Osteoblast (primary cell): ENCODE measurements around the gene CRY2. TPM values are rescaled to one million over a fixed set of nuclear protein-coding genes. Genes with fewer than 3 reads are reported as not detected.

Source experiments
- DNase-seq: peaks from one replicate; pipeline ENCODE4 v3.0.0; 2011; ENCODE audit warnings: low spot score, mixed read lengths; ENCODE audit not compliant: insufficient read length; ENCODE audit errors: missing footprints
- H2AFZ ChIP-seq: 2 replicates; pipeline ENCODE4 v1.6.0; 2011; ENCODE audit warnings: mild to moderate bottlenecking, low read length
- H3K27ac ChIP-seq: 2 replicates; pipeline ENCODE4 v1.5.1; 2011; ENCODE audit warnings: mild to moderate bottlenecking, low read depth, low read length, moderate library complexity
- H3K27me3 ChIP-seq: 2 replicates; pipeline ENCODE4 v1.6.0; 2012; ENCODE audit warnings: mild to moderate bottlenecking, control low read depth, inconsistent platforms, low read length, moderate library complexity; ENCODE audit not compliant: insufficient read depth
- H3K36me3 ChIP-seq: 2 replicates; pipeline ENCODE4 v1.5.1; 2011; ENCODE audit warnings: mild to moderate bottlenecking, low read length, control low read depth, moderate library complexity; ENCODE audit not compliant: insufficient read depth
- H3K4me1 ChIP-seq: 2 replicates; pipeline ENCODE4 v1.5.1; 2011; ENCODE audit warnings: mild to moderate bottlenecking, low read length, control low read depth, moderate library complexity; ENCODE audit not compliant: insufficient read depth
- H3K4me2 ChIP-seq: 2 replicates; pipeline ENCODE4 v1.6.0; 2011; ENCODE audit warnings: mild to moderate bottlenecking, low read length; ENCODE audit not compliant: insufficient read depth
- H3K4me3 ChIP-seq: fragments of 200-600 bp; sonication (generic); 3 replicates; pipeline ENCODE4 v1.5.1; 2012; ENCODE audit warnings: mild to moderate bottlenecking, low read length, inconsistent platforms; ENCODE audit not compliant: insufficient read depth
- H3K79me2 ChIP-seq: 2 replicates; pipeline ENCODE4 v1.6.0; 2012; ENCODE audit warnings: mild to moderate bottlenecking, low read length, control low read depth, inconsistent platforms; ENCODE audit not compliant: insufficient read depth
- H3K9me3 ChIP-seq: 2 replicates; pipeline ENCODE4 v1.5.1; 2011; ENCODE audit warnings: low read depth, low read length, control low read depth
- H4K20me1 ChIP-seq: 2 replicates; pipeline ENCODE4 v1.6.0; 2012; ENCODE audit warnings: mild to moderate bottlenecking, low read length, control low read depth; ENCODE audit not compliant: insufficient read depth
- total RNA-seq: library from RNA; depleted of rRNA; stranded (reverse); fragments of >200 nt; gene quantifications from 2 replicates; pipeline ENCODE4 v1.2.3, GENCODE V29; 2012
- TF ChIP-seq, protein P1 (sequence below): IDR thresholded peaks from 2 replicates; pipeline ENCODE4 v1.5.1; 2011; ENCODE audit warnings: mild to moderate bottlenecking, low read depth, low read length, moderate library complexity; ENCODE audit errors: extremely low read depth

CRY2 gene
- total RNA-seq, 1 donor: 21.0 TPM

- Histone ChIP-seq H3K36me3 (peaks cover 65% of the 10 kb centered on the region), H4K20me1 (peaks cover 15% of the 10 kb centered on the region), H2AFZ (no peak overlapping the region), H3K27me3 (no peaks in the 10 kb centered on the region), H3K9me3 (no peaks in the 10 kb centered on the region), H3K79me2 (no peaks in the 10 kb centered on the region), H3K27ac (peak overlapping the region; percentile 48), H3K4me1 (peaks cover 14% of the 10 kb centered on the region), H3K4me2 (no peak overlapping the region), H3K4me3 (no peak overlapping the region)
- DNase-seq: peak; percentile 98
- TF ChIP-seq, protein P1, sequence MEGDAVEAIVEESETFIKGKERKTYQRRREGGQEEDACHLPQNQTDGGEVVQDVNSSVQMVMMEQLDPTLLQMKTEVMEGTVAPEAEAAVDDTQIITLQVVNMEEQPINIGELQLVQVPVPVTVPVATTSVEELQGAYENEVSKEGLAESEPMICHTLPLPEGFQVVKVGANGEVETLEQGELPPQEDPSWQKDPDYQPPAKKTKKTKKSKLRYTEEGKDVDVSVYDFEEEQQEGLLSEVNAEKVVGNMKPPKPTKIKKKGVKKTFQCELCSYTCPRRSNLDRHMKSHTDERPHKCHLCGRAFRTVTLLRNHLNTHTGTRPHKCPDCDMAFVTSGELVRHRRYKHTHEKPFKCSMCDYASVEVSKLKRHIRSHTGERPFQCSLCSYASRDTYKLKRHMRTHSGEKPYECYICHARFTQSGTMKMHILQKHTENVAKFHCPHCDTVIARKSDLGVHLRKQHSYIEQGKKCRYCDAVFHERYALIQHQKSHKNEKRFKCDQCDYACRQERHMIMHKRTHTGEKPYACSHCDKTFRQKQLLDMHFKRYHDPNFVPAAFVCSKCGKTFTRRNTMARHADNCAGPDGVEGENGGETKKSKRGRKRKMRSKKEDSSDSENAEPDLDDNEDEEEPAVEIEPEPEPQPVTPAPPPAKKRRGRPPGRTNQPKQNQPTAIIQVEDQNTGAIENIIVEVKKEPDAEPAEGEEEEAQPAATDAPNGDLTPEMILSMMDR: peak; percentile 85
Measured at GRCh38 chr11:45872651-45873356, 25.5 kb downstream of the CRY2 start.

DNA sequence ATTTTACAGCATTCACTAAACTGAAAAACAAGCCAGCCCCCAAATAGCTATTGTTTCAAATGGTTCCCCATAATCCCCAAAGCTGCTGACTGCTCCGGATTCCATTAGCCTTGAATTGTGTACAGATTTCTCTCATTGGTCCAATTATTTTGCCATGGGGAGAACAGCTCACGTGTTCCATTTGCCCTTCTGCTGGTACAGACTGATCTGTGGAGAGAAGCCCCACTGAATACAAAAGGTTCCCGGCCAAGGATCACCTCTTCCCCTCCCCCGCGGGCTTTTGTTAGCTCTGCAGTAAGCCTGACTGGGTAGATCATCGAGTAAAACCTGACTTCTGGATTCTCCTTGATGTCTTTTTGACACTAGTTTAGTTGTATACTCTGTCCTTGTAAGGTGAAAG, 29.1 kb downstream of the CRY2 start:
- H3K4me2 ChIP-seq: no peak overlapping the region
- H3K9me3 ChIP-seq: no peaks in the 10 kb centered on the region
- peaks cover 23% of the 10 kb centered on the region for H4K20me1 ChIP-seq
- TF ChIP-seq, protein P1: no peak
- no peak for DNase-seq
- no peaks in the 10 kb centered on the region for H3K27me3 ChIP-seq
- peaks cover 50% of the 10 kb centered on the region for H3K36me3 ChIP-seq
- H3K4me1 ChIP-seq: peaks cover 20% of the 10 kb centered on the region
- H3K4me3 ChIP-seq: no peak overlapping the region
- H2AFZ ChIP-seq: no peak overlapping the region
- no peak overlapping the region for H3K27ac ChIP-seq
- no peaks in the 10 kb centered on the region for H3K79me2 ChIP-seq

DNA sequence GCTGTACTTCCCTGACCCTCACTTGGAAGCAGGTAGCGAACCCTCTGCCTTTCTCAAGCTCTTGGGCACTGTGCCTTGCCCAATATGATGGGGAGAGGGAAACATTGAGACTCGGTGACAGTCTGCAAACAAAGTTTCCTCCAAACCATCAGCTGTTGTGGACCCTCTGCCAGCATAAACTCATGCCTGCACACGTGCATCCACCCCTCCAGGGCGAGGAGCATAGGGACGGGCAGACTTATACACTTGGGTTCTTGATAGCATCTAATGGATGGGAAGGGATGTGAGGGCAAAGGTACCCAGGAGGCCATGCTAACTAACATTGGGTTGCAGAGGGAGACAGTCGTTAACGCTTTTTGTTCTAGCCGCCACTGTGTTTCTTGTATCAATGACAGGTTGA, 29.9 kb downstream of the CRY2 start:
- Histone ChIP-seq H4K20me1 (peaks cover 32% of the 10 kb centered on the region), H3K4me3 (no peak overlapping the region), H2AFZ (no peak overlapping the region), H3K4me2 (no peak overlapping the region), H3K4me1 (peaks cover 18% of the 10 kb centered on the region), H3K79me2 (no peaks in the 10 kb centered on the region), H3K27ac (no peak overlapping the region), H3K27me3 (no peaks in the 10 kb centered on the region), H3K36me3 (peaks cover 49% of the 10 kb centered on the region), H3K9me3 (no peaks in the 10 kb centered on the region)
- TF ChIP-seq, protein P1: no peak
- DNase-seq: no peak

- H2AFZ ChIP-seq: no peak overlapping the region
Measured at GRCh38 chr11:45877845-45878244, 30.6 kb downstream of the CRY2 start.

More at GRCh38 chr11:45877845-45878244, 30.6 kb downstream of the CRY2 start:
- no peak overlapping the region for H3K27ac ChIP-seq
- no peak overlapping the region for H3K4me2 ChIP-seq
- DNase-seq: no peak
- peaks cover 11% of the 10 kb centered on the region for H3K4me1 ChIP-seq
- TF ChIP-seq, protein P1: no peak
- peaks cover 48% of the 10 kb centered on the region for H3K36me3 ChIP-seq
- no peaks in the 10 kb centered on the region for H3K79me2 ChIP-seq
- peaks cover 36% of the 10 kb centered on the region for H4K20me1 ChIP-seq
- H3K27me3 ChIP-seq: no peaks in the 10 kb centered on the region
- H3K4me3 ChIP-seq: no peak overlapping the region
- no peaks in the 10 kb centered on the region for H3K9me3 ChIP-seq
